ENCODE results near the gene TRIM71.
"Not testable (repeated sequence)": the region's sequence is repeated elsewhere in the genome, so short reads cannot be mapped to it uniquely, and the experiment has no call there.

DNA sequence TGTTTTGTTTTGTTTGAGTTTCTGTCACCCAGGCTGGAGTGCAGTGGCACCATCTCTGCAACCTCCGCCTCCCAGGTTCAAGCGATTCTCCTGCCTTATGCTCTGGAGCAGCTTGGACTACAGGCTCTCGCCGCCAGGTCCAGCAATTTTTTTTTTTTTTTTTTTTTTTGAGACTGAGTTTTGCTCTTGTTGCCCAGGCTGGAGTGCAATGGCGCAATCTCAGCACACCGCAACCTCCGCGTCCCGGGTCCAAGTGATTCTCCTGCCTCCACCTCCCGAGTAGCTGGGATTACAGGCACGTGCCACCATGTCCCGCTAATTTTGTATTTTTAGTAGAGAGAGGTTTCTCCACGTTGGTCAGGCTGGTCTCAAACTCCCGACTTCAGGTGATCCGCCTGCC, 29.2 kb downstream of the TRIM71 start:
- TF ChIP-seq, protein P1, sequence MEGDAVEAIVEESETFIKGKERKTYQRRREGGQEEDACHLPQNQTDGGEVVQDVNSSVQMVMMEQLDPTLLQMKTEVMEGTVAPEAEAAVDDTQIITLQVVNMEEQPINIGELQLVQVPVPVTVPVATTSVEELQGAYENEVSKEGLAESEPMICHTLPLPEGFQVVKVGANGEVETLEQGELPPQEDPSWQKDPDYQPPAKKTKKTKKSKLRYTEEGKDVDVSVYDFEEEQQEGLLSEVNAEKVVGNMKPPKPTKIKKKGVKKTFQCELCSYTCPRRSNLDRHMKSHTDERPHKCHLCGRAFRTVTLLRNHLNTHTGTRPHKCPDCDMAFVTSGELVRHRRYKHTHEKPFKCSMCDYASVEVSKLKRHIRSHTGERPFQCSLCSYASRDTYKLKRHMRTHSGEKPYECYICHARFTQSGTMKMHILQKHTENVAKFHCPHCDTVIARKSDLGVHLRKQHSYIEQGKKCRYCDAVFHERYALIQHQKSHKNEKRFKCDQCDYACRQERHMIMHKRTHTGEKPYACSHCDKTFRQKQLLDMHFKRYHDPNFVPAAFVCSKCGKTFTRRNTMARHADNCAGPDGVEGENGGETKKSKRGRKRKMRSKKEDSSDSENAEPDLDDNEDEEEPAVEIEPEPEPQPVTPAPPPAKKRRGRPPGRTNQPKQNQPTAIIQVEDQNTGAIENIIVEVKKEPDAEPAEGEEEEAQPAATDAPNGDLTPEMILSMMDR (IDR thresholded peaks at IDR 0.05), result not testable (repeated sequence)
- TF ChIP-seq EZH2, EZH2phosphoT487 (IDR thresholded peaks at IDR 0.05): not testable (repeated sequence)
